Activated CD4-positive, alpha-beta T cell treated with anti-CD3 and anti-CD28 coated beads, Interleukin-2, amount 10 ng/mL, durations not matched to agents 7 days and 5 days (primary cell): ENCODE results near the gene GCNT2. TPM values are rescaled to one million over a fixed set of nuclear protein-coding genes. Genes with fewer than 3 reads are reported as not detected.
"Not testable (repeated sequence)": the region's sequence is repeated elsewhere in the genome, so short reads cannot be mapped to it uniquely, and the experiment has no call there.

Experiments
- CTCF ChIA-PET: fragments of 350-600 bp; sonication (Branson Sonifier 250); formaldehyde crosslinking; loops from one replicate; lab custom pipeline; 2021; ENCODE audit warnings: antibody characterized with exemption; lab: Charles Lee
- POLR2A ChIA-PET: fragments of 350-600 bp; sonication (Branson Sonifier 250); formaldehyde crosslinking; loops from one replicate; lab custom pipeline; 2021; ENCODE audit warnings: antibody characterized with exemption; lab: Charles Lee
- DNase-seq: peaks from one replicate; pipeline ENCODE4 v3.0.0-alpha.2; 2020
- H3K27ac Mint-ChIP-seq: one replicate; pipeline ENCODE4 v1.8.0; 2021; ENCODE audit warnings: mild to moderate bottlenecking, moderate library complexity, mixed read lengths
- H3K27me3 Mint-ChIP-seq: one replicate; pipeline ENCODE4 v1.8.0; 2021; ENCODE audit warnings: mixed read lengths
- H3K36me3 Mint-ChIP-seq: one replicate; pipeline ENCODE4 v1.8.0; 2021; ENCODE audit warnings: low read depth, mixed read lengths
- H3K4me1 Mint-ChIP-seq: one replicate; pipeline ENCODE4 v1.8.0; 2021; ENCODE audit warnings: mixed read lengths
- H3K4me3 Mint-ChIP-seq: one replicate; pipeline ENCODE4 v1.8.0; 2021; ENCODE audit warnings: mild to moderate bottlenecking, moderate library complexity, mixed read lengths
- H3K9me3 Mint-ChIP-seq: one replicate; pipeline ENCODE4 v1.8.0; 2021; ENCODE audit warnings: mixed read lengths
- total RNA-seq, 2 experiments: library from RNA; stranded (reverse); gene quantifications; one replicate each; pipeline ENCODE4 v1.2.3, GENCODE V29; 2021

Gene GCNT2
- total RNA-seq, 2 experiments from 2014 or later = 5.0 to 5.5 TPM

GRCh38 chr6:10643201-10643651 lies 122.1 kb downstream of the GCNT2 start:
- no peak for DNase-seq
- H3K4me3 Mint-ChIP-seq = no peak overlapping the region
- ChIA-PET CTCF (no interaction called here), POLR2A (no interaction called here)
- peaks cover 23% of the 10 kb centered on the region for H3K27me3 Mint-ChIP-seq
- no peaks in the 10 kb centered on the region for H3K9me3 Mint-ChIP-seq
- peaks cover 13% of the 10 kb centered on the region for H3K4me1 Mint-ChIP-seq
- no peak overlapping the region for H3K27ac Mint-ChIP-seq
- H3K36me3 Mint-ChIP-seq = no peaks in the 10 kb centered on the region

DNA sequence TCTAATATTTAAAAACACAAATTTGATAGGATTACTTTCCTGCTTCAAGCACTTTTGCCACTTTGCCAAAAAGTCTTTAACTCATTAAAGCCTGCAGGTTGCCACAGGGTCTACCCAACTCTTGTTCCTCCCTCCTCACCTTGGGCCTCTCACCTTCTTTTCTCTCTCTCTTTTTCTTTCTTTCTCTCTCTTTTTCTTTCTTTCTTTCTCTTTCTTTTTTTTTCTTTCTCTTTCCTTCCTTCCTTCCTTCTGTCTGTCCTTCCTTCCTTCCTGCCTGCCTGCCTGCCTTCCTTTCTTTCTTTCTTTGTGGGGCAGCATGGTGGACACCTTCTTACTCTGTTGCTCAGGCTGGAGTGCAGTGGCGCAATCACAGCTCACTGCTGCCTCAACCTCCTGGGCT lies 123.1 kb downstream of the GCNT2 start:
- CTCF ChIA-PET = no interaction called here
- H3K27ac Mint-ChIP-seq = no peak overlapping the region
- peaks cover 23% of the 10 kb centered on the region for H3K27me3 Mint-ChIP-seq
- no peak overlapping the region for H3K4me3 Mint-ChIP-seq
- no peaks in the 10 kb centered on the region for H3K9me3 Mint-ChIP-seq
- DNase-seq = no peak
- no peaks in the 10 kb centered on the region for H3K36me3 Mint-ChIP-seq
- POLR2A ChIA-PET = no interaction called here
- peaks cover 13% of the 10 kb centered on the region for H3K4me1 Mint-ChIP-seq

GRCh38 chr6:10655508-10656055 lies 134.4 kb downstream of the GCNT2 start:
- H3K4me3 Mint-ChIP-seq = peak overlapping the region; percentile 8
- peaks cover 17% of the 10 kb centered on the region for H3K4me1 Mint-ChIP-seq
- POLR2A ChIA-PET = no interaction called here
- H3K27ac Mint-ChIP-seq = no peak overlapping the region
- H3K9me3 Mint-ChIP-seq = no peaks in the 10 kb centered on the region
- DNase-seq = peak; percentile 44
- CTCF ChIA-PET = no interaction called here
- no peaks in the 10 kb centered on the region for H3K36me3 Mint-ChIP-seq
- H3K27me3 Mint-ChIP-seq = peaks cover 22% of the 10 kb centered on the region

DNA sequence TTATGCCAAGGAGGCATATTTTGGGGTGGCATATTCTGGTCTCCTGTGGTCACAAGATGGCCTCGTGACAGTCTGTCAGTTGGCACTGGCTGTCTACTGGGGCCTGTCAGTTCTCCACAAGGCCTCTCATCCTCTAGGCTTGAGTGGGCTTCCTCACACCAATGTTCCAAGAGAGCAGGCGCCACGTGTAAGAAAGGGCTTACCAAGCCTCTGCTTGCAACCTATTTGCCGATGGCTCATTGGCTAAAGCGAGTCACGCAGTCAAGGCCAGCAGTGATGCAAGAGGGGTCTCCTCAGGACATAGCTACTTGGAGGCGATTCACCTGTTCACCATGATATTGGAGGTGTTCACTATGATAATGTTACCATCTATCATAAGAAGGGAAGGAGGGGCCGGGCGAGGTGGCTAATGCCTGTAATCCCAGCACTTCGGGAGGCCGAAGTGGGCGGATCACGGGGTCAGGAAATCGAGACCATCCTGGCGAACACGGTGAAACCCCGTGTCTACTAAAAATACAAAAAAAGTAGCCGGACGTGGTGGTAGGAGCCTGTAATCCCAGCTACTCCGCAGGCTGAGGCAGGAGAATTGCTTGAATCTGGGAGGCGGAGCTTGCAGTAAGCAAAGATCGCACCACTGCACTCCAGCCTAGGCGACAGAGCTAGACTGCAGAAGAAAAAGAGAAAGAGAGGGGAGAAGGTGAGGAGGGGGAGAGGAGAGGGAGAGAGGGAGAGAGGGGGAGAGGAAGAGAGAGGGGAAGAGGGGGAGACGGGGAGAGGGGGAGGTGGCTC lies 138.0 kb downstream of the GCNT2 start:
- H3K27me3 Mint-ChIP-seq = peaks cover 16% of the 10 kb centered on the region
- peak overlapping the region; percentile 57 for H3K27ac Mint-ChIP-seq
- ChIA-PET POLR2A (no interaction called here), CTCF (interaction anchor here (0.7 kb wide), 1 partner anchor 70 kb away, joined by 3 read pairs; no protein-coding TSS in a partner anchor)
- peaks cover 17% of the 10 kb centered on the region for H3K4me1 Mint-ChIP-seq
- peak overlapping the region; percentile 61 for H3K4me3 Mint-ChIP-seq
- no peaks in the 10 kb centered on the region for H3K36me3 Mint-ChIP-seq
- H3K9me3 Mint-ChIP-seq = peaks cover 3% of the 10 kb centered on the region
- no peak for DNase-seq

DNA sequence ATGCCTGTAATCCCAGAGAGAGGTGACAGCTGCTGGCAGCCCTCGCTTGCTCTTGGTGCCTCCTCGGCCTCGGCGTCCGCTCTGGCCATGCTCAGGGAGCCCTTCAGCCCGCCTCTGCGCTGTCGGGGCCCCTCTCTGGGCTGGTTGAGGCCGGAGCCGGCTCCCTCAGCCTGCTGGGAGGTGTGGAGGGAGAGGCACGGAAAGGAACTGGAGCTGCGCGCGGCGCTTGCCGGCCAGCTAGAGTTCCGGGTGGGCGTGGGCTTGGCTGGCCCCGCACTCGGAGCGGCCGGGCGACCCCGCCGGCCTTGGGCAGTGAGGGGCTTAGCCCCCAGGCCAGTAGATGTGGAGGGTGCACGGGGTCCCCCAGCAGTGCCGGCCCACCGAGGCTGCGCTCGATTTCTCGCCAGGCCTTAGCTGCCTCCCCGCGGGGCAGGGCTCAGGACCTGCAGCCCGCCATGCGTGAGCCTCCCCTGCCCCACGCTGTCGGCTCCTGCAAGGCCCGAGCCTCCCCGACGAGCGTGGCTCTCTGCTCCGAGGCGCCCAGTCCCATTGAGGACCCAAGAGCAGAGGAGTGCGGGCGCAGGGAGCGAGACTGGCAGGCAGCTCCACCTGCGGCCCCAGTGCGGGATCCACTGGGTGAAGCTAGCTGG lies 138.7 kb downstream of the GCNT2 start:
- ChIA-PET CTCF (interaction anchor here (0.6 kb wide), 1 partner anchor 13 kb away, joined by 5 read pairs; no protein-coding TSS in a partner anchor), POLR2A (no interaction called here)
- Mint-ChIP-seq H3K9me3 (peaks cover 3% of the 10 kb centered on the region), H3K36me3 (no peaks in the 10 kb centered on the region), H3K4me3 (peak overlapping the region; percentile 61), H3K27me3 (peaks cover 16% of the 10 kb centered on the region), H3K27ac (no peak overlapping the region), H3K4me1 (peaks cover 16% of the 10 kb centered on the region)
- no peak for DNase-seq

- H3K27me3 Mint-ChIP-seq = peaks cover 14% of the 10 kb centered on the region
Observed at GRCh38 chr6:10660431-10661191, 139.5 kb downstream of the GCNT2 start.

GRCh38 chr6:10662207-10662606 lies 141.1 kb downstream of the GCNT2 start:
- Mint-ChIP-seq H3K36me3 (no peaks in the 10 kb centered on the region), H3K27me3 (peaks cover 18% of the 10 kb centered on the region), H3K27ac (no peak overlapping the region), H3K4me1 (no peaks in the 10 kb centered on the region), H3K9me3 (peaks cover 3% of the 10 kb centered on the region), H3K4me3 (no peak overlapping the region)
- ChIA-PET CTCF (interaction anchor here (0.6 to 1.1 kb wide), 3 partner anchors 11 to 510 kb away, joined by 3 to 7 read pairs (median 5); no protein-coding TSS in a partner anchor), POLR2A (no interaction called here)
- no peak for DNase-seq

More at GRCh38 chr6:10660431-10661191, 139.5 kb downstream of the GCNT2 start:
- CTCF ChIA-PET = interaction anchor here (1.1 kb wide), 1 partner anchor 12 kb away, joined by 5 read pairs; no protein-coding TSS in a partner anchor
- H3K36me3 Mint-ChIP-seq, H3K27ac Mint-ChIP-seq, H3K9me3 Mint-ChIP-seq, DNase-seq, POLR2A ChIA-PET, H3K4me1 Mint-ChIP-seq: not testable (repeated sequence)
- H3K4me3 Mint-ChIP-seq = peak overlapping the region; percentile 33

DNA sequence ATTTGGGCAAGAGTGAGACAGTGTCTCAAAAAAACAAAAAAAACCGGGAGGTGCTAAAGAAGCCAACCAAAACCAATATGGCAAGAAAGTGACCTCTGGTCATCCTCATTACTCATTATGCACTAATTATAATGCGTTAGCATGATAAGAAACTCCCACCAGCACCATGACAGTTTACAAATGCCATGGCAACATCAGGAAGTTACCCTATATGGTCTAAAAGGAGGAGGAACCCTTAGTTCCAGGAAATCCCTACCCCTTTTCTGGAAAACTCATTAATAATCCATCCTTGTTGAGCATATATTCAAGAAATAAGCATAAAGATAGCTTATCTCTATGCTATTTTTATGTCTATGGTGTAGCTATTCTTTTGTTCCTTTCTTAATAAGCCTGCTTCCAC lies 141.6 kb downstream of the GCNT2 start:
- Mint-ChIP-seq H3K27ac (no peak overlapping the region), H3K36me3 (no peaks in the 10 kb centered on the region), H3K4me1 (no peaks in the 10 kb centered on the region), H3K9me3 (peaks cover 3% of the 10 kb centered on the region), H3K27me3 (peaks cover 18% of the 10 kb centered on the region), H3K4me3 (no peak overlapping the region)
- CTCF ChIA-PET = interaction anchor here (1.2 kb wide), 1 partner anchor 21 kb away, joined by 4 read pairs; no protein-coding TSS in a partner anchor
- POLR2A ChIA-PET = no interaction called here
- no peak for DNase-seq

- CTCF ChIA-PET, H3K9me3 Mint-ChIP-seq, H3K36me3 Mint-ChIP-seq, POLR2A ChIA-PET, H3K27ac Mint-ChIP-seq, DNase-seq, H3K4me3 Mint-ChIP-seq, H3K4me1 Mint-ChIP-seq: not testable (repeated sequence)
- peaks cover 14% of the 10 kb centered on the region for H3K27me3 Mint-ChIP-seq
Observed at GRCh38 chr6:10665595-10665994, 144.4 kb downstream of the GCNT2 start.

- no peaks in the 10 kb centered on the region for H3K36me3 Mint-ChIP-seq
- ChIA-PET CTCF (no interaction called here), POLR2A (no interaction called here)
- no peaks in the 10 kb centered on the region for H3K9me3 Mint-ChIP-seq
- H3K27ac Mint-ChIP-seq = no peak overlapping the region
- H3K4me1 Mint-ChIP-seq = no peaks in the 10 kb centered on the region
- peaks cover 16% of the 10 kb centered on the region for H3K27me3 Mint-ChIP-seq
- DNase-seq = no peak
- H3K4me3 Mint-ChIP-seq = no peak overlapping the region
Observed at GRCh38 chr6:10668126-10668917, 147.2 kb downstream of the GCNT2 start.

DNA sequence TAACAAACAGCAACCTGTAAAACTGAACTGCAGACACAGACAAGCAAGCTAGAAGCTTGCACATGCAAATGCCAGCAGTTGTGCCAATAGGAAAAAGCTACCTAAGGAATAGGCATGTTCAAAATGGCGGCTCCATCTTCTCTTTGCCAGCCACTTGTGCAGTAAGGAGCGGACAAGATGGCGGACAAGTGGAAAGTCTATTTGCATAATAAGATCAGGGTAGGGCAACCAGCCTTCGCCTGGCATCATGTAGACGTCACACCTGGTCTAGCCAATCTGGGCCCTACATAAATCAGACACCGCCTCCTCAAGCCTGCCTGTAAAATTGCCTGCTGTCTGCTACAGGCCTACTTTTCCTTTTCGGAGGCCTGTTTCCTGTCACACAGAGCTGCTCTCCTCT lies 155.3 kb downstream of the GCNT2 start:
- POLR2A ChIA-PET = no interaction called here
- no peaks in the 10 kb centered on the region for H3K9me3 Mint-ChIP-seq
- CTCF ChIA-PET = no interaction called here

GRCh38 chr6:10678456-10678855 lies 157.3 kb downstream of the GCNT2 start:
- Mint-ChIP-seq H3K27me3 (peaks cover 2% of the 10 kb centered on the region), H3K4me3 (no peak overlapping the region), H3K27ac (no peak overlapping the region), H3K36me3 (no peaks in the 10 kb centered on the region), H3K9me3 (peaks cover 7% of the 10 kb centered on the region), H3K4me1 (peaks cover 11% of the 10 kb centered on the region)
- ChIA-PET POLR2A (no interaction called here), CTCF (no interaction called here)
- DNase-seq = no peak

More for the DNA sequence above, 155.3 kb downstream of the GCNT2 start:
- peaks cover 5% of the 10 kb centered on the region for H3K27me3 Mint-ChIP-seq
- DNase-seq = no peak
- no peaks in the 10 kb centered on the region for H3K4me1 Mint-ChIP-seq
- no peak overlapping the region for H3K27ac Mint-ChIP-seq
- H3K36me3 Mint-ChIP-seq = no peaks in the 10 kb centered on the region
- no peak overlapping the region for H3K4me3 Mint-ChIP-seq
